OCI-LY7 (cell line): ENCODE data around the gene PRKN.

Experiments used
- EZH2phosphoT487 ChIP-seq: fragments of 200-600 bp; sonication (generic); IDR thresholded peaks from 2 replicates; pipeline ENCODE4 v1.6.1; 2018; ENCODE audit warnings: low read depth, borderline replicate concordance, mild to moderate bottlenecking, mixed run types, antibody characterized with exemption, low read length, moderate library complexity, mixed read lengths
- TF ChIP-seq, protein P1 (sequence below): fragments of 200-600 bp; sonication (generic); conservative IDR thresholded peaks from 2 replicates; pipeline ENCODE4 v1.5.1; 2014; ENCODE audit warnings: mild to moderate bottlenecking, antibody characterized with exemption, low read length, moderate library complexity, mixed read lengths

GRCh38 chr6:161462148-161462547, 1265.4 kb downstream of the PRKN start:
- TF ChIP-seq, protein P1, sequence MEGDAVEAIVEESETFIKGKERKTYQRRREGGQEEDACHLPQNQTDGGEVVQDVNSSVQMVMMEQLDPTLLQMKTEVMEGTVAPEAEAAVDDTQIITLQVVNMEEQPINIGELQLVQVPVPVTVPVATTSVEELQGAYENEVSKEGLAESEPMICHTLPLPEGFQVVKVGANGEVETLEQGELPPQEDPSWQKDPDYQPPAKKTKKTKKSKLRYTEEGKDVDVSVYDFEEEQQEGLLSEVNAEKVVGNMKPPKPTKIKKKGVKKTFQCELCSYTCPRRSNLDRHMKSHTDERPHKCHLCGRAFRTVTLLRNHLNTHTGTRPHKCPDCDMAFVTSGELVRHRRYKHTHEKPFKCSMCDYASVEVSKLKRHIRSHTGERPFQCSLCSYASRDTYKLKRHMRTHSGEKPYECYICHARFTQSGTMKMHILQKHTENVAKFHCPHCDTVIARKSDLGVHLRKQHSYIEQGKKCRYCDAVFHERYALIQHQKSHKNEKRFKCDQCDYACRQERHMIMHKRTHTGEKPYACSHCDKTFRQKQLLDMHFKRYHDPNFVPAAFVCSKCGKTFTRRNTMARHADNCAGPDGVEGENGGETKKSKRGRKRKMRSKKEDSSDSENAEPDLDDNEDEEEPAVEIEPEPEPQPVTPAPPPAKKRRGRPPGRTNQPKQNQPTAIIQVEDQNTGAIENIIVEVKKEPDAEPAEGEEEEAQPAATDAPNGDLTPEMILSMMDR: no peak
- TF ChIP-seq EZH2phosphoT487: no peak
